GM15510 (cell line): ENCODE measurements around the gene RETREG3.

Experiments
- POLR2A ChIP-seq: IDR thresholded peaks from 3 replicates; pipeline ENCODE4 v1.6.1; 2011; ENCODE audit warnings: borderline replicate concordance; ENCODE audit not compliant: insufficient read length; ENCODE audit errors: extremely low read depth

RETREG3 gene

DNA sequence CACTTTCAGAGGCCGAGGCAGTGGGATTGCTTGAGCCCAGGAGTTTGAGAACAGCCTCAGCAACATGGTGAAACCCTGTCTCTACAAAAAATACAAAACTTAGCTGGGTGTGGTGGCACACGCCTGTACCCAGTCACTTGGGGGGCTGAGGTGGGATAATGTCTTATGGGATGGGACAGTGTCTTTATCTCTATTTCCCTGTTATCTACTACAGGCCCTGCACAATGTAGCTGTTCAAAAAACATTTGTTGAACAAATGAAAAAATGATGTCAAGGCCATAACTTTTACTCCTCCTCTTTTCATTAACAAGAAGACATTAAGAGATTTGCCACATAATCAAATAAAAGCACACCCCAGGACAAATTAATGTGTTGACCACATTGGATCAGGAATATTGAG is 14.1 kb upstream of the RETREG3 start:
- no peak for TF ChIP-seq POLR2A

GRCh38 chr17:42618442-42619150 is 9.4 kb upstream of the RETREG3 start:
- no peak for TF ChIP-seq POLR2A

- peak; percentile 30 for TF ChIP-seq POLR2A
These were observed 8.8 kb upstream of the RETREG3 start for GRCh38 chr17:42617956-42618431.

GRCh38 chr17:42613699-42614295 is 4.6 kb upstream of the RETREG3 start:
- TF ChIP-seq POLR2A: no peak

- no peak for TF ChIP-seq POLR2A
These were observed 2.8 kb upstream of the RETREG3 start for GRCh38 chr17:42612013-42612412.

- no peak for TF ChIP-seq POLR2A
These were observed 631 bp downstream of the RETREG3 start for GRCh38 chr17:42608305-42609181.

- TF ChIP-seq POLR2A: no peak
These were observed 1.4 kb downstream of the RETREG3 start for GRCh38 chr17:42607769-42608168.

- no peak for TF ChIP-seq POLR2A
These were observed 5.9 kb downstream of the RETREG3 start for GRCh38 chr17:42603318-42603717.

GRCh38 chr17:42598905-42599304 is 10.3 kb downstream of the RETREG3 start:
- no peak for TF ChIP-seq POLR2A

GRCh38 chr17:42596386-42596785 is 12.8 kb downstream of the RETREG3 start:
- TF ChIP-seq POLR2A: no peak

DNA sequence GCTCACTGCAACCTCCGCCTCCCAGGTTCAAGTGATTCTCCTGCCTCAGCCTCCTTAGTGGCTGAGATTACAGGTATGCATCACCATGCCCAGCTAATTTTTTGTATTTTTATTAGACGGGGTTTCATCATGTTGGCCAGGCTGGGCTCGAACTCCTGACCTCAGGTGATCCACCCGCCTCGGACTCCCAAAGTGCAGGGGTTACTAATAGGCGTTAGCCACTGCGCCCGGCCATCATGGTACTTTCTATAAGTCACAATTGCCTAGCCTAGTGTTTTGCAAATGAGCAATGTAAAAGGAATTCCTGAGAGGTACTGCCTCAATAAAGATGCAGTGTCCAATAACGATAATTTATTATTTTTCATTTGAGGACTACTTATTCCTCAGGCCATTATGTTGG is 17.8 kb downstream of the RETREG3 start:
- TF ChIP-seq POLR2A: no peak

- TF ChIP-seq POLR2A: no peak
These were observed 18.3 kb downstream of the RETREG3 start for GRCh38 chr17:42590886-42591285.

GRCh38 chr17:42586514-42587230 is 22.5 kb downstream of the RETREG3 start:
- no peak for TF ChIP-seq POLR2A

DNA sequence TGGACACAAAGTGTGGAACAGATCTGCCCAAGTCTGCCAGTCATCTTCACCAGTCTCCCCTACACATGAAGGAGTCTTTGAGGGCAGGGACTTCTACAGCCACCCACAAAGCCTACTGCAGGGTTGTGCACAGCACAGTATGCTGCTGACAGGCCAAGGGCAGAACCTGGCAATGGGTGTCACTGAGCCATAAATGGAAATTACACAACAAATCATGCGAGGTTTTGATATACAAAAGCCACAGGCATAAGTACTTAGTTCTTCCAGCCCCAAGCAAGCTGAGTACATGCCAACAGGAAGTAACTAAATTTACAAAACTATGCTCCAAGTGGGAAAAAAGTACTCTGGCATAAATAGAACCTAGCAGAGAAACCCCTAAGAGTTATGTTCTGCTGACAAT is 23.8 kb downstream of the RETREG3 start:
- no peak for TF ChIP-seq POLR2A

DNA sequence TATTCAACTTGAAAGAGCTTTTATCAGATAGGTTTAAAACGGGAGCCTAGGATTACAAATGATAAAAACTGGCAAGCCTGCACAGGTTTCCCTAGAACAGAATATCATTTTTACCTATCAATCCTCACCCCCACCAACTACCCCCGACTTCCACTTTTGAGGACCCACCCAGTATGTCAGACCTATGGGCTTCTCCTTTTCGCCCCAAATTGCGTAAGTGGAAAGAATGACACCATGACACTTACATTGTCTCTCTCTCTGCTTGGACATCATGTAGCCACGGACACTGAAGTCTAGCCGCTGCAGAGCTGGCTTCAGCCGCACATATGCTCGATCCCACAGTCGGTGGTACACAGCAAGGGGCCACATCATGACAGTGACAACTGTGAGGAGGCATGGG is 24.3 kb downstream of the RETREG3 start:
- no peak for TF ChIP-seq POLR2A

GRCh38 chr17:42581744-42582270 is 27.4 kb downstream of the RETREG3 start:
- TF ChIP-seq POLR2A: no peak
